KMS-11 (cell line): ENCODE measurements around the gene CDC5L.

Experiments used
- H2AFZ ChIP-seq: fragments of 200-600 bp; sonication (generic); 2 replicates; pipeline ENCODE4 v1.6.1; 2016; ENCODE audit warnings: antibody characterized with exemption, mixed run types, low read depth
- H3K27ac ChIP-seq: fragments of 200-600 bp; sonication (generic); 2 replicates; pipeline ENCODE4 v1.6.1; 2016; ENCODE audit warnings: mild to moderate bottlenecking, mixed run types
- H3K27me3 ChIP-seq: fragments of 200-600 bp; sonication (generic); 2 replicates; pipeline ENCODE4 v1.6.1; 2017; ENCODE audit warnings: mild to moderate bottlenecking, low read depth, mixed run types, moderate library complexity; ENCODE audit not compliant: insufficient read depth
- H3K36me3 ChIP-seq: fragments of 200-600 bp; sonication (generic); 2 replicates; pipeline ENCODE4 v1.6.1; 2017; ENCODE audit warnings: mild to moderate bottlenecking, mixed run types; ENCODE audit not compliant: insufficient read depth
- H3K4me1 ChIP-seq: fragments of 200-600 bp; sonication (generic); 2 replicates; pipeline ENCODE4 v1.6.1; 2016; ENCODE audit warnings: mild to moderate bottlenecking, low read depth, mixed run types; ENCODE audit not compliant: poor library complexity, severe bottlenecking
- H3K4me2 ChIP-seq: fragments of 200-600 bp; sonication (generic); 2 replicates; pipeline ENCODE4 v1.7.0; 2016; ENCODE audit warnings: mild to moderate bottlenecking, mixed run types
- H3K4me3 ChIP-seq: fragments of 200-600 bp; sonication (generic); IDR thresholded peaks from 2 replicates; pipeline ENCODE4 v1.6.1; 2017; ENCODE audit warnings: low read depth, low read length, mixed read lengths; ENCODE audit not compliant: insufficient read depth
- H3K79me2 ChIP-seq: fragments of 200-600 bp; sonication (generic); 2 replicates; pipeline ENCODE4 v1.6.1; 2016; ENCODE audit warnings: low read depth, mixed run types; ENCODE audit not compliant: insufficient read depth
- H3K9ac ChIP-seq: fragments of 200-600 bp; sonication (generic); 2 replicates; pipeline ENCODE4 v1.6.1; 2016; ENCODE audit warnings: mild to moderate bottlenecking, mixed run types
- H4K20me1 ChIP-seq: fragments of 200-600 bp; sonication (generic); 2 replicates; pipeline ENCODE4 v1.6.1; 2016; ENCODE audit warnings: mild to moderate bottlenecking, mixed run types; ENCODE audit not compliant: insufficient read depth
- TF ChIP-seq, protein P1 (sequence below): fragments of 200-600 bp; sonication (generic); conservative IDR thresholded peaks from 2 replicates; pipeline ENCODE4 v1.6.1; 2017; ENCODE audit warnings: low read depth, mild to moderate bottlenecking, antibody characterized with exemption, low read length, moderate library complexity, mixed read lengths

The CDC5L gene

DNA sequence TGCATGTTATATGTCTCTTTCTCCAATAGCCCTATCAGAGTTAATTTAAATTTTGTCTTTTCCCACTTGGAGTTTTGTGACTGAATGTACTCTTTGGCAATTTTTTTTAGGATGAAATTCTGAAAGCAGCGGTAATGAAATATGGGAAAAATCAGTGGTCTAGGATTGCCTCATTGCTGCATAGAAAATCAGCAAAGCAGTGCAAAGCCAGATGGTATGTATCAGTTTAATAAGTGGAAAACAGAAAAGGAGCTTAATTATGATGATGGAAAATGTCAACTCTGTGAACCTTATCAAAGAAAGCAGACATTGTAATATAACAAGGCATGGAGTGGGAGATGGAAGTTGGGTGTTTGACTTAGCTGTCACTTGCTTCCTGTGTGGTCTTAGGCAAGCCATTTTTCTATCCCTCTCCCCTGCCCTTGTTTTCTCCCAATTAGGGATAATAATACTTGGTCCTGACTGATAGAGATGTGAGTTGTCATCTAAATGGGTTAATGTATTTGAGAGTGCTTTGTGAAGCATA is 2.7 kb downstream of the CDC5L start:
- Histone ChIP-seq H2AFZ (no peak overlapping the region), H3K36me3 (peaks cover 13% of the 10 kb centered on the region; the same call in 1 of the 2 replicates), H4K20me1 (no peaks in the 10 kb centered on the region), H3K4me1 (peaks cover 33% of the 10 kb centered on the region), H3K79me2 (peaks cover 35% of the 10 kb centered on the region), H3K27me3 (no peaks in the 10 kb centered on the region), H3K9ac (no peak overlapping the region), H3K4me2 (no peak overlapping the region), H3K27ac (no peak overlapping the region), H3K4me3 (no peak overlapping the region)
- TF ChIP-seq, protein P1, sequence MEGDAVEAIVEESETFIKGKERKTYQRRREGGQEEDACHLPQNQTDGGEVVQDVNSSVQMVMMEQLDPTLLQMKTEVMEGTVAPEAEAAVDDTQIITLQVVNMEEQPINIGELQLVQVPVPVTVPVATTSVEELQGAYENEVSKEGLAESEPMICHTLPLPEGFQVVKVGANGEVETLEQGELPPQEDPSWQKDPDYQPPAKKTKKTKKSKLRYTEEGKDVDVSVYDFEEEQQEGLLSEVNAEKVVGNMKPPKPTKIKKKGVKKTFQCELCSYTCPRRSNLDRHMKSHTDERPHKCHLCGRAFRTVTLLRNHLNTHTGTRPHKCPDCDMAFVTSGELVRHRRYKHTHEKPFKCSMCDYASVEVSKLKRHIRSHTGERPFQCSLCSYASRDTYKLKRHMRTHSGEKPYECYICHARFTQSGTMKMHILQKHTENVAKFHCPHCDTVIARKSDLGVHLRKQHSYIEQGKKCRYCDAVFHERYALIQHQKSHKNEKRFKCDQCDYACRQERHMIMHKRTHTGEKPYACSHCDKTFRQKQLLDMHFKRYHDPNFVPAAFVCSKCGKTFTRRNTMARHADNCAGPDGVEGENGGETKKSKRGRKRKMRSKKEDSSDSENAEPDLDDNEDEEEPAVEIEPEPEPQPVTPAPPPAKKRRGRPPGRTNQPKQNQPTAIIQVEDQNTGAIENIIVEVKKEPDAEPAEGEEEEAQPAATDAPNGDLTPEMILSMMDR = no peak

- Histone ChIP-seq H3K27ac (no peak overlapping the region), H3K36me3 (peaks cover 23% of the 10 kb centered on the region; the same call in 1 of the 2 replicates), H3K4me2 (no peak overlapping the region), H3K27me3 (no peaks in the 10 kb centered on the region), H3K79me2 (peaks cover 10% of the 10 kb centered on the region; the same call in 1 of the 2 replicates), H4K20me1 (no peaks in the 10 kb centered on the region), H3K4me3 (no peak overlapping the region), H2AFZ (no peak overlapping the region), H3K9ac (no peak overlapping the region), H3K4me1 (peaks cover under 1% of the 10 kb centered on the region)
- TF ChIP-seq, protein P1 = no peak
Observed at GRCh38 chr6:44395501-44395900, 8.0 kb downstream of the CDC5L start.

- Histone ChIP-seq H4K20me1 (no peaks in the 10 kb centered on the region), H3K27ac (no peak overlapping the region), H3K4me3 (no peak overlapping the region), H3K4me2 (no peak overlapping the region), H2AFZ (no peak overlapping the region), H3K79me2 (peaks cover 1% of the 10 kb centered on the region; the same call in 1 of the 2 replicates), H3K36me3 (peaks cover 22% of the 10 kb centered on the region; the same call in 1 of the 2 replicates), H3K27me3 (no peaks in the 10 kb centered on the region), H3K9ac (no peak overlapping the region), H3K4me1 (no peaks in the 10 kb centered on the region)
- TF ChIP-seq, protein P1 = no peak
Observed at GRCh38 chr6:44396968-44397367, 9.5 kb downstream of the CDC5L start.

- no peaks in the 10 kb centered on the region for H3K27me3 ChIP-seq
- no peak overlapping the region for H3K27ac ChIP-seq
- H3K4me1 ChIP-seq = no peaks in the 10 kb centered on the region
- H3K4me3 ChIP-seq = no peak overlapping the region
- H4K20me1 ChIP-seq = no peaks in the 10 kb centered on the region; the same call in 1 of the 2 replicates
- no peaks in the 10 kb centered on the region for H3K79me2 ChIP-seq
- H3K36me3 ChIP-seq = peaks cover 22% of the 10 kb centered on the region; the same call in 1 of the 2 replicates
- H2AFZ ChIP-seq = no peak overlapping the region
- H3K4me2 ChIP-seq = no peak overlapping the region
- TF ChIP-seq, protein P1 = no peak
- H3K9ac ChIP-seq = no peak overlapping the region
Observed at GRCh38 chr6:44397424-44398164, 10.1 kb downstream of the CDC5L start.
